PC-9 (cell line): ENCODE measurements around the gene NARF. TPM values are rescaled to one million over a fixed set of nuclear protein-coding genes. Genes with fewer than 3 reads are reported as not detected.

Experiments used
- BruUV-seq: library from RNA; stranded (reverse); fragments of 400-500 nt; replicated peaks from 2 replicates; lab custom pipeline; 2021; lab: Mats Ljungman, UMichigan
- CTCF ChIA-PET: fragments of 300-600 bp; sonication (Branson Sonifier 250); formaldehyde crosslinking; loops from one replicate; lab custom pipeline; 2022; ENCODE audit warnings: antibody characterized with exemption; lab: Charles Lee
- POLR2A ChIA-PET: fragments of 300-600 bp; sonication (Branson Sonifier 250); formaldehyde crosslinking; loops from one replicate; lab custom pipeline; 2022; ENCODE audit warnings: antibody characterized with exemption; ENCODE audit not compliant: unreplicated experiment; lab: Charles Lee
- DNase-seq, 2 experiments: peaks; one replicate each; pipeline versions ENCODE4 v3.0.0 to v3.0.0-alpha.2; 2015 to 2022; ENCODE audit warnings: mixed read lengths in 1 of 2
- H2AFZ ChIP-seq: fragments of 200-600 bp; sonication (generic); 2 replicates; pipeline ENCODE4 v1.8.1; 2017; ENCODE audit warnings: antibody characterized with exemption
- H3F3A ChIP-seq: fragments of 200-600 bp; sonication (generic); 2 replicates; pipeline ENCODE4 v1.8.1; 2017; ENCODE audit warnings: antibody characterized with exemption, mild to moderate bottlenecking, low read depth; ENCODE audit not compliant: insufficient read depth
- H3K27ac ChIP-seq: fragments of 200-600 bp; sonication (generic); 2 replicates; pipeline ENCODE4 v1.6.1; 2016; ENCODE audit warnings: mixed run types
- H3K27me3 ChIP-seq: fragments of 200-600 bp; sonication (generic); 2 replicates; pipeline ENCODE4 v1.6.1; 2016; ENCODE audit warnings: low read depth, mixed run types; ENCODE audit not compliant: insufficient read depth
- H3K36me3 ChIP-seq: fragments of 200-600 bp; sonication (generic); 2 replicates; pipeline ENCODE4 v1.6.1; 2016; ENCODE audit warnings: low read depth, mixed run types
- H3K4me1 ChIP-seq: fragments of 200-600 bp; sonication (generic); replicated peaks from 2 replicates; pipeline ENCODE4 v1.6.1; 2016; ENCODE audit warnings: mixed run types; ENCODE audit not compliant: insufficient read depth
- H3K4me2 ChIP-seq: fragments of 200-600 bp; sonication (generic); 2 replicates; pipeline ENCODE4 v1.6.1; 2017; ENCODE audit warnings: mixed run types
- H3K4me3 ChIP-seq: fragments of 200-600 bp; sonication (generic); 2 replicates; pipeline ENCODE4 v1.6.1; 2016; ENCODE audit warnings: mixed run types
- H3K79me2 ChIP-seq: fragments of 200-600 bp; sonication (generic); 2 replicates; pipeline ENCODE4 v1.6.1; 2017; ENCODE audit warnings: low read depth, mixed run types
- H3K9me2 ChIP-seq: fragments of 200-600 bp; sonication (generic); 2 replicates; pipeline ENCODE4 v1.8.1; 2017; ENCODE audit warnings: mild to moderate bottlenecking; ENCODE audit not compliant: insufficient read depth
- H3K9me3 ChIP-seq: fragments of 200-600 bp; sonication (generic); 2 replicates; pipeline ENCODE4 v1.8.1; 2016; ENCODE audit warnings: low read depth; ENCODE audit not compliant: insufficient read depth
- H4K20me1 ChIP-seq: fragments of 200-600 bp; sonication (generic); 2 replicates; pipeline ENCODE4 v1.8.1; 2017; ENCODE audit not compliant: insufficient read depth
- EZH2 ChIP-seq: fragments of 200-600 bp; sonication (generic); IDR thresholded peaks from 2 replicates; pipeline ENCODE4 v1.8.0; 2017; ENCODE audit warnings: antibody characterized with exemption, low read depth
- intact Hi-C: fragments of 100-400 bp; cut with micrococcal nuclease; formaldehyde crosslinking; loops from one replicate; pipeline ENCODE4 v1.10.0; 2022; ENCODE audit not compliant: unreplicated experiment
- total RNA-seq: library from RNA; stranded (reverse); gene quantifications from 2 replicates; pipeline ENCODE4 v1.2.3, GENCODE V29; 2021
- TF ChIP-seq, protein P1 (sequence below): fragments of 200-600 bp; sonication (generic); conservative IDR thresholded peaks from 2 replicates; pipeline ENCODE4 v1.6.1; 2017; ENCODE audit warnings: mixed run types, antibody characterized with exemption, mild to moderate bottlenecking, moderate library complexity

NARF gene
- total RNA-seq, 1 experiment from 2014 or later: 57.2 TPM

DNA sequence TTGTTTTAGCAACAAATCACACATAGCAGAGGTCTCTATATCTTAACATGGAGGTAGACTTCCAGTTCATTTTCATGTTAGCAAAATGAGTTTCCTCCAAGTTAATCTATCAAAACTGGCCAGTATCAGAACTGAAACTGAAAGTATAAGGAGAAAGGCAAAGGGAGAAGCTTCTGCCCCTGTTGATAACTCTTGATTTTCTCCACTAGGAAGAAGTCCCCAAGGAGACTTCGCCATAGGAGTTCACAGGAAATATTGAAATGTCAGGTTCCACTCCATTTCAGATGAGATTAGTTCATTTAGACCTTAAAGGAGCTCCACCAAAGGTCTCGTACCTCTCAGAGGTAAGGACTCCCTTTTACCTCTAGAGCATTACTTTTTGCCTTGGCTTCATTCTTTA lies 39.0 kb upstream of the NARF start:
- H3K79me2 ChIP-seq: 0 out of 2 replicates have a peak, but pooled peaks cover 3% of the 10 kb centered on the region
- BruUV-seq: no TSS peak
- no peak for DNase-seq
- TF ChIP-seq, protein P1, sequence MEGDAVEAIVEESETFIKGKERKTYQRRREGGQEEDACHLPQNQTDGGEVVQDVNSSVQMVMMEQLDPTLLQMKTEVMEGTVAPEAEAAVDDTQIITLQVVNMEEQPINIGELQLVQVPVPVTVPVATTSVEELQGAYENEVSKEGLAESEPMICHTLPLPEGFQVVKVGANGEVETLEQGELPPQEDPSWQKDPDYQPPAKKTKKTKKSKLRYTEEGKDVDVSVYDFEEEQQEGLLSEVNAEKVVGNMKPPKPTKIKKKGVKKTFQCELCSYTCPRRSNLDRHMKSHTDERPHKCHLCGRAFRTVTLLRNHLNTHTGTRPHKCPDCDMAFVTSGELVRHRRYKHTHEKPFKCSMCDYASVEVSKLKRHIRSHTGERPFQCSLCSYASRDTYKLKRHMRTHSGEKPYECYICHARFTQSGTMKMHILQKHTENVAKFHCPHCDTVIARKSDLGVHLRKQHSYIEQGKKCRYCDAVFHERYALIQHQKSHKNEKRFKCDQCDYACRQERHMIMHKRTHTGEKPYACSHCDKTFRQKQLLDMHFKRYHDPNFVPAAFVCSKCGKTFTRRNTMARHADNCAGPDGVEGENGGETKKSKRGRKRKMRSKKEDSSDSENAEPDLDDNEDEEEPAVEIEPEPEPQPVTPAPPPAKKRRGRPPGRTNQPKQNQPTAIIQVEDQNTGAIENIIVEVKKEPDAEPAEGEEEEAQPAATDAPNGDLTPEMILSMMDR: no peak
- no peak for TF ChIP-seq EZH2
- H3K27me3 ChIP-seq: no peaks in the 10 kb centered on the region
- H3K9me3 ChIP-seq: no peaks in the 10 kb centered on the region
- intact Hi-C loops: loop anchor here (5.0 kb wide), 1 partner anchor 133 kb away; no protein-coding TSS in a partner anchor
- 0 out of 2 replicates have a peak overlapping the region, but pooled peaks have one; percentile 81 for H2AFZ ChIP-seq
- H3F3A ChIP-seq: no peaks in the 10 kb centered on the region
- H3K4me1 ChIP-seq: peaks cover 9% of the 10 kb centered on the region
- H4K20me1 ChIP-seq: peaks cover 8% of the 10 kb centered on the region
- H3K36me3 ChIP-seq: 0 out of 2 replicates have a peak, but pooled peaks cover 3% of the 10 kb centered on the region
- no peak overlapping the region for H3K27ac ChIP-seq
- ChIA-PET CTCF (no interaction called here), POLR2A (interaction anchor here (0.5 to 0.6 kb wide), 3 partner anchors 109 to 389 kb away, joined by 3 to 8 read pairs (median 3); no protein-coding TSS in a partner anchor)
- H3K4me3 ChIP-seq: peak overlapping the region; percentile 81
- H3K9me2 ChIP-seq: no peaks in the 10 kb centered on the region
- peak overlapping the region; percentile 90 for H3K4me2 ChIP-seq

GRCh38 chr17:82424001-82424862 lies 34.3 kb upstream of the NARF start:
- Histone ChIP-seq H4K20me1 (no peaks in the 10 kb centered on the region), H3K36me3 (0 out of 2 replicates have a peak, but pooled peaks cover 3% of the 10 kb centered on the region), H3K4me1 (peaks cover 7% of the 10 kb centered on the region), H2AFZ (no peak overlapping the region), H3K9me3 (no peaks in the 10 kb centered on the region), H3K79me2 (no peaks in the 10 kb centered on the region), H3K4me3 (no peak overlapping the region), H3K27ac (no peak overlapping the region), H3K4me2 (no peak overlapping the region), H3F3A (no peaks in the 10 kb centered on the region), H3K27me3 (no peaks in the 10 kb centered on the region), H3K9me2 (no peaks in the 10 kb centered on the region)
- intact Hi-C loops: no loop called here
- BruUV-seq: no TSS peak
- DNase-seq: peak in 1 of 2 experiments; percentile 31
- ChIA-PET CTCF (interaction anchor here (0.6 to 1.0 kb wide), 4 partner anchors 20 to 738 kb away, joined by 3 to 11 read pairs (median 4); no protein-coding TSS in a partner anchor), POLR2A (no interaction called here)
- TF ChIP-seq EZH2: no peak
- TF ChIP-seq, protein P1: peak; percentile 76

DNA sequence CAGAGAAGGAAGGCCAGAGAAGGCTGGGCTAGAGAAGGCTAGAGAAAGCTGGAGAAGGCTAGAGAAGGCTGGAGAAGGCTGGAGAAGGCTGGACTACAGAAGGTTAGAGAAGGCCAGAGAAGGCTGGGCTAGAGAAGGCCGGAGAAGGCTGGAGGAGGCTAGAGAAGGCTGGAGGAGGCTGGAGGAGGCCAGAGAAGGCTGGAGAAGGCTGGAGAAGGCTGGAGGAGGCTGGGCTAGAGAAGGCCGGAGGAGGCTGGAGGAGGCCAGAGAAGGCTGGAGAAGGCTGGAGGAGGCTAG lies 33.7 kb upstream of the NARF start:
- TF ChIP-seq, protein P1: no peak; the same call in 1 of the 2 replicates
- TF ChIP-seq EZH2: no peak
- POLR2A ChIA-PET: no interaction called here
- H3K4me1 ChIP-seq: peaks cover under 1% of the 10 kb centered on the region
- no peaks in the 10 kb centered on the region for H3K9me2 ChIP-seq
- no TSS peak for BruUV-seq
- 0 out of 2 replicates have a peak, but pooled peaks cover 3% of the 10 kb centered on the region for H3K36me3 ChIP-seq
- no peak overlapping the region for H2AFZ ChIP-seq
- no peaks in the 10 kb centered on the region for H3K79me2 ChIP-seq
- no peak overlapping the region for H3K4me2 ChIP-seq
- H3K4me3 ChIP-seq: no peak overlapping the region
- H3F3A ChIP-seq: no peaks in the 10 kb centered on the region
- H4K20me1 ChIP-seq: no peaks in the 10 kb centered on the region
- H3K27ac ChIP-seq: no peak overlapping the region
- CTCF ChIA-PET: interaction anchor here (0.7 to 1.0 kb wide), 3 partner anchors 19 to 739 kb away, joined by 3 to 6 read pairs (median 3); no protein-coding TSS in a partner anchor
- intact Hi-C loops: no loop called here
- H3K27me3 ChIP-seq: no peaks in the 10 kb centered on the region
- no peak for DNase-seq
- H3K9me3 ChIP-seq: no peaks in the 10 kb centered on the region
